ENCODE measurements around the gene IGFBP6. TPM values are rescaled to one million over a fixed set of nuclear protein-coding genes. Genes with fewer than 3 reads are reported as not detected.

The IGFBP6 gene
- total and polyA plus RNA-seq, 12 donors, result 12.9 to 559 (median 212) TPM

GRCh38 chr12:53051881-53052412, 45.5 kb upstream of the IGFBP6 start:
- Histone ChIP-seq H3K36me3 (replicated peaks in 1 of 2) (peaks cover 0 to 21% of the 10 kb centered on the region in 2 donors), H3K9me3 (replicated peaks in 1 of 3) (no peaks in the 10 kb centered on the region), H3K27me3 (no peaks in the 10 kb centered on the region), H3K4me3 (peak overlapping the region in 1 of 4 donors; percentile 75), H3K27ac (peak overlapping the region; percentile 75 to 99 (median 96)), H3K4me1 (replicated peaks in 1 of 2) (peaks cover 73 to 77% of the 10 kb centered on the region in 2 donors)
- intact Hi-C loops (cut with DNase I), result no loop called here
- 28 to 42% (median 30%) methylated on average over 7 of the region's 7 CpGs for WGBS, 4 donors
- DNase-seq, result peak in 1 of 7 donors; percentile 33
- TF ChIP-seq POLR2A (IDR thresholded peaks at IDR 0.05), result no peak
- TF ChIP-seq, protein P1, sequence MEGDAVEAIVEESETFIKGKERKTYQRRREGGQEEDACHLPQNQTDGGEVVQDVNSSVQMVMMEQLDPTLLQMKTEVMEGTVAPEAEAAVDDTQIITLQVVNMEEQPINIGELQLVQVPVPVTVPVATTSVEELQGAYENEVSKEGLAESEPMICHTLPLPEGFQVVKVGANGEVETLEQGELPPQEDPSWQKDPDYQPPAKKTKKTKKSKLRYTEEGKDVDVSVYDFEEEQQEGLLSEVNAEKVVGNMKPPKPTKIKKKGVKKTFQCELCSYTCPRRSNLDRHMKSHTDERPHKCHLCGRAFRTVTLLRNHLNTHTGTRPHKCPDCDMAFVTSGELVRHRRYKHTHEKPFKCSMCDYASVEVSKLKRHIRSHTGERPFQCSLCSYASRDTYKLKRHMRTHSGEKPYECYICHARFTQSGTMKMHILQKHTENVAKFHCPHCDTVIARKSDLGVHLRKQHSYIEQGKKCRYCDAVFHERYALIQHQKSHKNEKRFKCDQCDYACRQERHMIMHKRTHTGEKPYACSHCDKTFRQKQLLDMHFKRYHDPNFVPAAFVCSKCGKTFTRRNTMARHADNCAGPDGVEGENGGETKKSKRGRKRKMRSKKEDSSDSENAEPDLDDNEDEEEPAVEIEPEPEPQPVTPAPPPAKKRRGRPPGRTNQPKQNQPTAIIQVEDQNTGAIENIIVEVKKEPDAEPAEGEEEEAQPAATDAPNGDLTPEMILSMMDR (IDR thresholded peaks at IDR 0.05), result no peak

DNA sequence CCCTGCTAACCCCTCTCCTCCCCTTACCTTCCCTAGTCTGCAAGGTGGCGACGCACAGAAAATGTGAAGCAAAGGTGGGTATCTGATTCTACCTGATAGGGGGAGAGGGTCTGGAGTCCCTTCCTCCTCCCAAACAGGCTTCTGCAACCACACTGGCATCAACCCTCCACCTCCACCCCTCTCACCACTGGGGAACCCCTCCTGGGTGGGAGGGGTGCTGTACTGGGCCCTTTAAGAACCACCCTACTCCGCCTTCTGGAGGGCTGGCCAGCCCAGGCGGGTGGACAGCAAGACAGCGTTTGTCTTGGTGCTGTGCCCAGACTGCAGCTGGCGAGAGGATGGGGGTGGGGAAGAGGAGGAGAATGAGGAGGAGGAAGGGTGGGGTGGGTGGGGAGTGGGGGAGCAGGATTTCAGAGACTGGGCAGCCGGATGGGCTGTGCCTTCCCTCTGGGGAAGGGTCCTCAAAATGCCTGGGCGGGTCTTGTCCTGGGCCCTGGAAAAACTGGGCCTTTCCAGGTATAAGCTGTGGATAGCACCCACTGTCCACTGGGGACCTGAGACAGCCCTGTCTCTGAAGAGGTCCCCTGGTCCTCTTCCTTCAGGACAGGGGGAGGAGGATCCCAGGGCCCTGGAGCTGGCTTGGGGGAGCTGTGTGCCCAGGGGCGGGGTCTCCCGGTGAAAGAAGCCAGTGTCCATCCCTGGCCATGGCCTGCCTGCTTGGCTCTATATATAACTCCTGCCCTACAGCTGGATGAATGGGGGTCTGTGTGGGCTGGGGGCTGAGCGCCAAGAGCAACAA, 44.8 kb upstream of the IGFBP6 start:
- intact Hi-C loops (cut with DNase I), result no loop called here

GRCh38 chr12:53053218-53054111, 44.0 kb upstream of the IGFBP6 start:
- DNase-seq, result peak; percentile 78 to 91 (median 89)
- TF ChIP-seq, protein P1 (IDR thresholded peaks at IDR 0.05), result peak; percentile 34 to 88 (median 82)
- peak in 1 of 2 donors; percentile 56 for TF ChIP-seq POLR2A (IDR thresholded peaks at IDR 0.05)
- H3K36me3 ChIP-seq (replicated peaks in 1 of 2), result peaks cover 0 to 36% of the 10 kb centered on the region in 2 donors
- 10 to 22% (median 18%) methylated on average over 5 to 16 of the region's 16 CpGs for WGBS, 4 donors
- H3K9me3 ChIP-seq (replicated peaks in 1 of 3), result no peaks in the 10 kb centered on the region
- H3K27ac ChIP-seq, result peak overlapping the region; percentile 87 to 99 (median 97)
- H3K4me1 ChIP-seq (replicated peaks in 1 of 2), result peaks cover 64 to 68% of the 10 kb centered on the region in 2 donors
- intact Hi-C loops (cut with DNase I), result no loop called here
- H3K27me3 ChIP-seq, result no peaks in the 10 kb centered on the region
- peak overlapping the region in 3 of 4 donors; percentile 23 to 75 (median 49) for H3K4me3 ChIP-seq

More for the DNA sequence above, 44.8 kb upstream of the IGFBP6 start:
- Histone ChIP-seq H3K27me3 (no peaks in the 10 kb centered on the region), H3K4me1 (replicated peaks in 1 of 2) (peaks cover 72 to 76% of the 10 kb centered on the region in 2 donors), H3K4me3 (peak overlapping the region in 2 of 4 donors; percentile 7 to 75), H3K27ac (peak overlapping the region; percentile 92 to 99 (median 97)), H3K36me3 (replicated peaks in 1 of 2) (peaks cover 0 to 28% of the 10 kb centered on the region in 2 donors), H3K9me3 (replicated peaks in 1 of 3) (no peaks in the 10 kb centered on the region)
- peak; percentile 18 to 70 for TF ChIP-seq POLR2A (IDR thresholded peaks at IDR 0.05)
- TF ChIP-seq, protein P1 (IDR thresholded peaks at IDR 0.05), result peak in 1 of 6 experiments; percentile 8
- peak; percentile 89 to 95 (median 92) for DNase-seq
- 25 to 48% (median 30%) methylated on average over 8 to 11 of the region's 11 CpGs for WGBS, 4 donors

All from adrenal gland (tissue), 12 donors.